Measurements from ENCODE around the gene FGGY. TPM values are rescaled to one million over a fixed set of nuclear protein-coding genes. Genes with fewer than 3 reads are reported as not detected.
"Not testable (repeated sequence)": the region's sequence is repeated elsewhere in the genome, so short reads cannot be mapped to it uniquely, and the experiment has no call there.

The FGGY gene
- total RNA-seq, 1 donor: 24.6 TPM

DNA sequence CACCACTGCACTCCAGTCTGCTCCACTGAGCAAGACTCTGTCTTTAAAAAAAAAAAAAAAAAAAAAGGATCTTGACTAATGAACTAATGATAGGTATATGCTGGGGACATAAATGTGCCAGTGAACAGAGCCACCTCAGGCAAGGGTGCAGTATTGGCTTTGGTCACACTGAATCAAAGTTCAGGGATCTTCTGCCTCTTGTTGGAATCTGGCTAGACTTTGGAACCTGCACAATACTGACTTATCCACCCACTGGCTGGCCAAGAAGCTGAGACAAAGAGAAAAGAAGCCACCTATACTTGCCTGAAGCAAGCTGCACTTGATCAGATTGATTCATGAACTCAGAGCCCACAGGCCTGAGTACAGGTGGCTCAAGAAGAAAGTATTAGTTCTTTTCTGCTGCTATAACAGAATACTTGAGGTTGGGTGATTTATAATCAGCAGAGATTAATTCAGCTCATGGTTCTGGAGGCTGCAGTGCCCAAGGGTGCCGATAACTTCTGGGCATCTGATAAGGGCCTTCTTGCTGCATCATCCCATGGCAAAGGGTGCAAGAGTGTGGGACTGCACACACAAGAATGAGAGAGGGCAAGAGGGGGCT lies 172.0 kb downstream of the FGGY start:
- DNase-seq (ENCODE audit: insufficient read length, low spot score, missing footprints): no peak
- Histone ChIP-seq H3K9me3 (ENCODE audit: low read depth, low read length) (no peaks in the 10 kb centered on the region), H3K4me1 (ENCODE audit: insufficient read depth, low read length) (no peaks in the 10 kb centered on the region), H3K36me3 (ENCODE audit: insufficient read depth, low read length) (no peaks in the 10 kb centered on the region), H3K27ac (ENCODE audit: low read depth, low read length) (no peak overlapping the region), H3K27me3 (ENCODE audit: insufficient read depth, low read length) (no peaks in the 10 kb centered on the region), H3K4me2 (ENCODE audit: insufficient read depth, low read length) (no peak overlapping the region), H3K4me3 (ENCODE audit: insufficient read depth, low read length) (no peak overlapping the region), H4K20me1 (ENCODE audit: insufficient read depth, low read length) (no peaks in the 10 kb centered on the region), H2AFZ (ENCODE audit: low read length) (no peak overlapping the region), H3K79me2 (ENCODE audit: insufficient read depth, low read length) (no peaks in the 10 kb centered on the region)
- TF ChIP-seq, protein P1, sequence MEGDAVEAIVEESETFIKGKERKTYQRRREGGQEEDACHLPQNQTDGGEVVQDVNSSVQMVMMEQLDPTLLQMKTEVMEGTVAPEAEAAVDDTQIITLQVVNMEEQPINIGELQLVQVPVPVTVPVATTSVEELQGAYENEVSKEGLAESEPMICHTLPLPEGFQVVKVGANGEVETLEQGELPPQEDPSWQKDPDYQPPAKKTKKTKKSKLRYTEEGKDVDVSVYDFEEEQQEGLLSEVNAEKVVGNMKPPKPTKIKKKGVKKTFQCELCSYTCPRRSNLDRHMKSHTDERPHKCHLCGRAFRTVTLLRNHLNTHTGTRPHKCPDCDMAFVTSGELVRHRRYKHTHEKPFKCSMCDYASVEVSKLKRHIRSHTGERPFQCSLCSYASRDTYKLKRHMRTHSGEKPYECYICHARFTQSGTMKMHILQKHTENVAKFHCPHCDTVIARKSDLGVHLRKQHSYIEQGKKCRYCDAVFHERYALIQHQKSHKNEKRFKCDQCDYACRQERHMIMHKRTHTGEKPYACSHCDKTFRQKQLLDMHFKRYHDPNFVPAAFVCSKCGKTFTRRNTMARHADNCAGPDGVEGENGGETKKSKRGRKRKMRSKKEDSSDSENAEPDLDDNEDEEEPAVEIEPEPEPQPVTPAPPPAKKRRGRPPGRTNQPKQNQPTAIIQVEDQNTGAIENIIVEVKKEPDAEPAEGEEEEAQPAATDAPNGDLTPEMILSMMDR (IDR thresholded peaks at IDR 0.05; ENCODE audit: extremely low read depth, low read depth, low read length): no peak

GRCh38 chr1:59471991-59472570 lies 175.2 kb downstream of the FGGY start:
- not testable (repeated sequence) for H3K4me2 ChIP-seq (ENCODE audit: insufficient read depth, low read length); H3K36me3 ChIP-seq (ENCODE audit: insufficient read depth, low read length); H2AFZ ChIP-seq (ENCODE audit: low read length); H4K20me1 ChIP-seq (ENCODE audit: insufficient read depth, low read length); H3K79me2 ChIP-seq (ENCODE audit: insufficient read depth, low read length); DNase-seq (ENCODE audit: insufficient read length, low spot score, missing footprints); H3K27ac ChIP-seq (ENCODE audit: low read depth, low read length); H3K27me3 ChIP-seq (ENCODE audit: insufficient read depth, low read length); H3K4me3 ChIP-seq (ENCODE audit: insufficient read depth, low read length); H3K9me3 ChIP-seq (ENCODE audit: low read depth, low read length); H3K4me1 ChIP-seq (ENCODE audit: insufficient read depth, low read length)

GRCh38 chr1:59473831-59474230 lies 176.9 kb downstream of the FGGY start:
- H4K20me1 ChIP-seq (ENCODE audit: insufficient read depth, low read length): no peaks in the 10 kb centered on the region
- DNase-seq (ENCODE audit: insufficient read length, low spot score, missing footprints): no peak
- no peaks in the 10 kb centered on the region for H3K9me3 ChIP-seq (ENCODE audit: low read depth, low read length)
- no peaks in the 10 kb centered on the region for H3K27me3 ChIP-seq (ENCODE audit: insufficient read depth, low read length)
- TF ChIP-seq, protein P1 (IDR thresholded peaks at IDR 0.05; ENCODE audit: extremely low read depth, low read depth, low read length): no peak
- H3K4me2 ChIP-seq (ENCODE audit: insufficient read depth, low read length): no peak overlapping the region
- peaks cover 11% of the 10 kb centered on the region for H3K4me1 ChIP-seq (ENCODE audit: insufficient read depth, low read length)
- H3K36me3 ChIP-seq (ENCODE audit: insufficient read depth, low read length): no peaks in the 10 kb centered on the region
- H3K4me3 ChIP-seq (ENCODE audit: insufficient read depth, low read length): no peak overlapping the region
- no peak overlapping the region for H2AFZ ChIP-seq (ENCODE audit: low read length)
- no peak overlapping the region for H3K27ac ChIP-seq (ENCODE audit: low read depth, low read length)
- H3K79me2 ChIP-seq (ENCODE audit: insufficient read depth, low read length): no peaks in the 10 kb centered on the region

DNA sequence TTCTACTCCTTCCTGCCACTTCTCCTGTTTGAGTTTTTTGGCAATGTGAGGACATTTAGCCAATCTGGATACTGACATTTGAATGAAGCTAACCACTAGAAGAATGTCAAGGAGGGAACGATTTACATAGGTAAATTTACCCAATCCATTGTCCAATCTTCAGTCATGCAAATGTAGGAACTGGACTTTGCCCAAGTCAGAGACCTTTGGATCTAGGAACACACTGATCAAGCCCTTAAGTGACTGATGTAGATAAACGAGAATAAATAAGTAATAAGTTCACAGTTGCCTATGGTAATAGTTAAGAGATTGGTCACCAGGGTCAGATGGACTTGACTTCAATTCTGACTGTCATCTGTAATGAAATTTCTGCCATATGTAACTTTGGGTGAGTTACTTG lies 177.6 kb downstream of the FGGY start:
- no peak overlapping the region for H2AFZ ChIP-seq (ENCODE audit: low read length)
- peaks cover 11% of the 10 kb centered on the region for H3K4me1 ChIP-seq (ENCODE audit: insufficient read depth, low read length)
- DNase-seq (ENCODE audit: insufficient read length, low spot score, missing footprints): no peak
- no peaks in the 10 kb centered on the region for H3K27me3 ChIP-seq (ENCODE audit: insufficient read depth, low read length)
- H3K9me3 ChIP-seq (ENCODE audit: low read depth, low read length): no peaks in the 10 kb centered on the region
- H3K36me3 ChIP-seq (ENCODE audit: insufficient read depth, low read length): no peaks in the 10 kb centered on the region
- TF ChIP-seq, protein P1 (IDR thresholded peaks at IDR 0.05; ENCODE audit: extremely low read depth, low read depth, low read length): no peak
- H3K4me2 ChIP-seq (ENCODE audit: insufficient read depth, low read length): no peak overlapping the region
- no peak overlapping the region for H3K4me3 ChIP-seq (ENCODE audit: insufficient read depth, low read length)
- no peak overlapping the region for H3K27ac ChIP-seq (ENCODE audit: low read depth, low read length)
- H3K79me2 ChIP-seq (ENCODE audit: insufficient read depth, low read length): no peaks in the 10 kb centered on the region
- no peaks in the 10 kb centered on the region for H4K20me1 ChIP-seq (ENCODE audit: insufficient read depth, low read length)

Data from osteoblast (primary cell).